Spinal cord (tissue), 10 donors: ENCODE data around the gene CST3. TPM values are rescaled to one million over a fixed set of nuclear protein-coding genes. Genes with fewer than 3 reads are reported as not detected.

Experiments used
- DNase-seq, 6 donors: peaks; one replicate each; pipeline versions ENCODE4 v3.0.0 to v3.0.0-alpha.2; 2013 to 2015; ENCODE audit warnings: low spot score in 6 of 6, low read depth in 4 of 6
- H3K27ac ChIP-seq: one replicate; pipeline ENCODE4 v1.5.1; 2013; ENCODE audit warnings: low read depth, low read length, control low read depth
- H3K27me3 ChIP-seq: one replicate; pipeline ENCODE4 v1.6.1; 2013; ENCODE audit warnings: low read length; ENCODE audit not compliant: control insufficient read depth, insufficient read depth
- H3K36me3 ChIP-seq: one replicate; pipeline ENCODE4 v1.6.1; 2013; ENCODE audit warnings: low read length; ENCODE audit not compliant: control insufficient read depth, insufficient read depth
- H3K4me1 ChIP-seq: one replicate; pipeline ENCODE4 v1.6.1; 2013; ENCODE audit warnings: low read length; ENCODE audit not compliant: control insufficient read depth, insufficient read depth
- H3K4me3 ChIP-seq: one replicate; pipeline ENCODE4 v1.5.1; 2013; ENCODE audit warnings: low read depth, low read length, control low read depth
- H3K9me3 ChIP-seq: one replicate; pipeline ENCODE4 v1.6.1; 2013; ENCODE audit warnings: low read length; ENCODE audit not compliant: control insufficient read depth, insufficient read depth
- WGBS: methylation state at CpG from one replicate; pipeline ENCODE4 v1.1.5; 2013; ENCODE audit warnings: missing lambda C conversion rate; ENCODE audit not compliant: insufficient coverage; 5-methylcytosine and 5-hydroxymethylcytosine counted together
- polyA plus RNA-seq, 2 donors: library from polyadenylated mRNA; unstranded; fragments of 120-200 nt; gene quantifications; one replicate each; pipeline ENCODE4 v1.2.1, GENCODE V29; 2013; ENCODE audit not compliant: insufficient read length in 2 of 2
- total RNA-seq, 2 donors: library from RNA; depleted of rRNA in 1 of 2; stranded (reverse); fragments of 120-200 nt in 1 of 2; fragments of >200 nt in 1 of 2; gene quantifications; one replicate each; pipeline versions ENCODE4 v1.2.3 to v1.2.4, GENCODE V29; 2013 to 2014
- donor health status: healthy.

CST3 gene
- total and polyA plus RNA-seq, 4 donors, result 465 to 2,096 (median 1,311) TPM

DNA sequence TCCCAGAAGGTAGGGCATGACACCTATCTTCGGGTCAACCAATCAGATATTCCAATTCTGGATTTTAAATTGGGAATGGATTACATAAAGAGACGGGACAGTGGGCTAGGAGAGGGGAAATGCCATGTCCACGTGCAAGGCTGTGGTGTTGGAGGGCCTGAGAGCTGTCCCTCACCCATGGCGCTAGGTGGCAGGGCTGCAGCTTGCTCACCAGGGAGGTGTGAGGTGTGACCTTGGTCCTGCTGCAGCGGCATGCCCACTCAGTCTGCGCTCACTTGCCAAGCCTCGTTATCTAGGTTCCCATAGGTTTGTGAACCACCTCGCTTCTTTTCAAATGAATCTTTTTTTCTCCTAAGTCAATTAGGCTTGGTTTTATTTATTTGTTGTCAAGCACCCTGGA is 19.4 kb upstream of the CST3 start:
- Histone ChIP-seq H3K27me3 (no peaks in the 10 kb centered on the region), H3K27ac (no peak overlapping the region), H3K4me3 (no peak overlapping the region), H3K36me3 (no peaks in the 10 kb centered on the region), H3K9me3 (no peaks in the 10 kb centered on the region), H3K4me1 (peaks cover 41% of the 10 kb centered on the region)
- WGBS, result 53% methylated on average over 3 of the region's 8 CpGs
- no peak for DNase-seq

- WGBS, result 56% methylated on average over 8 of the region's 10 CpGs
- no peak overlapping the region for H3K4me3 ChIP-seq
- peaks cover 41% of the 10 kb centered on the region for H3K4me1 ChIP-seq
- peak overlapping the region; percentile 74 for H3K27ac ChIP-seq
- DNase-seq, result no peak
- H3K36me3 ChIP-seq, result no peaks in the 10 kb centered on the region
- H3K9me3 ChIP-seq, result no peaks in the 10 kb centered on the region
- H3K27me3 ChIP-seq, result no peaks in the 10 kb centered on the region
Measured at GRCh38 chr20:23656372-23656771, 18.6 kb upstream of the CST3 start.

DNA sequence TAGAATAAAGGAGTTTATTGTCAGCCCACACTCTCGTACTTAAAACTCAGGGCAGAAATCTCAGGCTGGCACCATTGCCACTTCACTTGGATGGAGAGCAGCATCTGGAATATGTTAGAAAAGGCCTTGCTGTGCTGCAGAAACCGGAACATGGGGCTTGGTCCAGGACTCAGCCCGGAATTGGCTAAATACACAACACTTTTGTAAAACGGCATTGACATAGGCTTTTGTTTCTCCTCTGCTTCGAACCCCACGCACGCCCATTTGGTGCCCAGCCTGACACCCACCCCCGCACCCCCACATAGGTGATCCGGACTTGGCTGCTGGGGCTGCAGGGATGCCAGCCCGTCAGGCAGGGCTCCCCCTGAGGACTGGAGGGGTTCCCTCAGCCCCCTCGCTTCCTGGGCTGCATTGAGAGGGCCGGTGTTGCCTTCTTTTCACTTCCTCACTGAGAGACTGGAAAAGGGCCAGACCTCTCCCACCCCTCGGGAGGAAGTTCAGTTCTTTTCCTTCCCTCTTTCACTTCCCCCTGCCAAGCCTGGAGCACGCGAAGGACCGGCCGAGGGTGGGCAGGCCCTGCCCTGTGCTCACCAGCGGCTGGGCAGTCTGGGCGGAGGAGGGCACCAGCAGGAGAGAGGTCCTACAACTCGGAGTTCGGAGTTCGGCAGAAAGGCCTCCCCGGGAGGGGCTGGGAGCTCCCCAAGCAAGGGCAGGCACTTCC is 17.9 kb upstream of the CST3 start:
- Histone ChIP-seq H3K4me1 (peaks cover 41% of the 10 kb centered on the region), H3K36me3 (no peaks in the 10 kb centered on the region), H3K27ac (peak overlapping the region; percentile 74), H3K9me3 (no peaks in the 10 kb centered on the region), H3K27me3 (no peaks in the 10 kb centered on the region), H3K4me3 (no peak overlapping the region)
- peak in 5 of 6 donors; percentile 56 to 90 (median 69) for DNase-seq
- 32% methylated on average over 18 of the region's 23 CpGs for WGBS

GRCh38 chr20:23654717-23655116 is 17.0 kb upstream of the CST3 start:
- DNase-seq, result peak in 1 of 6 donors; percentile 31
- 33% methylated on average over 3 of the region's 4 CpGs for WGBS
- H3K27me3 ChIP-seq, result no peaks in the 10 kb centered on the region
- H3K9me3 ChIP-seq, result no peaks in the 10 kb centered on the region
- no peaks in the 10 kb centered on the region for H3K36me3 ChIP-seq
- no peak overlapping the region for H3K4me3 ChIP-seq
- peaks cover 41% of the 10 kb centered on the region for H3K4me1 ChIP-seq
- H3K27ac ChIP-seq, result peak overlapping the region; percentile 4

GRCh38 chr20:23654000-23654399 is 16.2 kb upstream of the CST3 start:
- no peak for DNase-seq
- H3K9me3 ChIP-seq, result no peaks in the 10 kb centered on the region
- WGBS, result 75% methylated on average over 2 of the region's 2 CpGs
- no peak overlapping the region for H3K4me3 ChIP-seq
- H3K27ac ChIP-seq, result peak overlapping the region; percentile 4
- peaks cover 41% of the 10 kb centered on the region for H3K4me1 ChIP-seq
- no peaks in the 10 kb centered on the region for H3K36me3 ChIP-seq
- no peaks in the 10 kb centered on the region for H3K27me3 ChIP-seq

DNA sequence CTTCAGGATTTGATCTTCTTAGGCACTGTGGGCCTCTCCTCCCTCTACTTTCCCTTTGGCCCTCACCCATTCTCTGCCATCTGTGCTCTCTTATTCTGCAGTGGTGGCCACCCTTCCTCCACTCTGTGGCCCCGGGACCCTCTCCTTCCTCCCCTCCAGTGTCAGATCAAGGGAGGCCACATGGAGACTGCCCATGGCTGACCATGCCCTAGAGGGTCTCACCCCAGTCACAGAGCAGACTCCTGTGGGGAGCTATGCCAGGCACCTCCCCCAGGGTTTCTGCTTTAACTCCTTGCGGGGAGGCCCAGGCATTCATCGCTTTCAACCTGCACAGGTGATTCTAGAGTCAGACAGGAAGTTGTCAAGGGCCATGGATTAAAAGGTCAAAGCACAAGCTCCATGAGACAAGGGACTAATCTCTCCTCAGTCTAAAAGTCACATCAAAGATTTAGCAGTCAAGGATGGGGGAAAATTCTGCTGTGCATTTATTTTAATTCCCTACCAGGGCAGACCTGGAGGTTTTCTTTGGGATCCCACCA is 15.7 kb upstream of the CST3 start:
- H3K36me3 ChIP-seq, result no peaks in the 10 kb centered on the region
- no peak for DNase-seq
- H3K27ac ChIP-seq, result no peak overlapping the region
- WGBS, result 94% methylated on average over 3 of the region's 3 CpGs
- H3K4me3 ChIP-seq, result no peak overlapping the region
- H3K9me3 ChIP-seq, result no peaks in the 10 kb centered on the region
- H3K4me1 ChIP-seq, result peaks cover 41% of the 10 kb centered on the region
- no peaks in the 10 kb centered on the region for H3K27me3 ChIP-seq

- 81% methylated on average over 2 of the region's 2 CpGs for WGBS
Measured at GRCh38 chr20:23652926-23653325, 15.2 kb upstream of the CST3 start.

GRCh38 chr20:23652371-23652770 is 14.6 kb upstream of the CST3 start:
- no peak overlapping the region for H3K27ac ChIP-seq

More at GRCh38 chr20:23652926-23653325, 15.2 kb upstream of the CST3 start:
- Histone ChIP-seq H3K27ac (no peak overlapping the region), H3K4me3 (no peak overlapping the region), H3K9me3 (no peaks in the 10 kb centered on the region), H3K36me3 (no peaks in the 10 kb centered on the region), H3K27me3 (no peaks in the 10 kb centered on the region), H3K4me1 (peaks cover 41% of the 10 kb centered on the region)
- no peak for DNase-seq

GRCh38 chr20:23651117-23651516 is 13.4 kb upstream of the CST3 start:
- Histone ChIP-seq H3K36me3 (no peaks in the 10 kb centered on the region), H3K27ac (no peak overlapping the region), H3K27me3 (no peaks in the 10 kb centered on the region), H3K4me3 (no peak overlapping the region), H3K9me3 (no peaks in the 10 kb centered on the region), H3K4me1 (peaks cover 31% of the 10 kb centered on the region)
- no CpG with 5 or more reads among the region's 2 CpGs for WGBS
- no peak for DNase-seq

More at GRCh38 chr20:23652371-23652770, 14.6 kb upstream of the CST3 start:
- Histone ChIP-seq H3K27me3 (no peaks in the 10 kb centered on the region), H3K36me3 (no peaks in the 10 kb centered on the region), H3K9me3 (no peaks in the 10 kb centered on the region), H3K4me1 (peaks cover 40% of the 10 kb centered on the region), H3K4me3 (no peak overlapping the region)
- DNase-seq, result no peak

- H3K27me3 ChIP-seq, result no peaks in the 10 kb centered on the region
- no CpG with 5 or more reads among the region's 1 CpG for WGBS
- no peaks in the 10 kb centered on the region for H3K9me3 ChIP-seq
- DNase-seq, result no peak
- H3K27ac ChIP-seq, result no peak overlapping the region
- peaks cover 23% of the 10 kb centered on the region for H3K4me1 ChIP-seq
- H3K4me3 ChIP-seq, result no peak overlapping the region
- H3K36me3 ChIP-seq, result no peaks in the 10 kb centered on the region
Measured at GRCh38 chr20:23649830-23650417, 12.2 kb upstream of the CST3 start.
